NCI-H146 (cell line): ENCODE results near the gene EARS2.

Experiments
- DNase-seq: peaks from one replicate; lab custom pipeline; 2025; lab: John Stamatoyannopoulos, UW

Gene EARS2

GRCh38 chr16:23482778-23483177, 74.4 kb downstream of the EARS2 start:
- no peak for DNase-seq

DNA sequence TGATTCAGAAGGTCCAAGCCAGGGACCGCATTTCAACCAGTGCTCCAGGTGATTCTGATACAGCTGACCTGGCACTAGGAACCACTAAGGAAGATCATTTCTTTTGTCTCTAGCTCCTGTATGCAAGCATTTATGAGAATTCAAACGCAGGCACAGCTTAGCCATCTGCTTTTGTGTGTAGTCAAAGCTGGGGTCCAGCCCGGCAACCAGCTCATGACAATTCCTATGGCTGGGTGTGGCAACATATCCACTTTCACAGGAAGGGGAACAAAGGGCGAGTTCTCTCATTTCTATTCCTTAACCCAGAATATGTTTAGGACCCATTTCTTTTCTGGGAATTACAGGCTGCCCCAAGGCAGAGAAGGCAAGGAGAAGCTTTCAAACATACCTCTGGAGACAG, 76.9 kb downstream of the EARS2 start:
- DNase-seq, result no peak

- no peak for DNase-seq
Observed at GRCh38 chr16:23479138-23479537, 78.0 kb downstream of the EARS2 start.

GRCh38 chr16:23478566-23478965, 78.6 kb downstream of the EARS2 start:
- no peak for DNase-seq

GRCh38 chr16:23476289-23476688, 80.9 kb downstream of the EARS2 start:
- no peak for DNase-seq
